Stimulated activated effector memory CD8-positive, alpha-beta T cell treated with anti-CD3 and anti-CD28 coated beads, Interleukin-12 subunit alpha, Interleukin-12 subunit beta, amount 100 ng/mL, for 72 hours (primary cell): ENCODE data around the gene MALL.
A peak's percentile ranks its signal among the peaks of the same experiment; 100 is the strongest.
"Not testable (repeated sequence)": the region's sequence is repeated elsewhere in the genome, so short reads cannot be mapped to it uniquely, and the experiment has no call there.

Experiments
- ATAC-seq: fragments of 150-1000 bp; cut with Tn5 transposase; 2 replicates; pipeline ENCODE4 v1.10.0; 2021
- DNase-seq, 2 donors: peaks; one replicate each; pipeline ENCODE4 v3.0.0; 2021 to 2022; ENCODE audit warnings: low spot score in 2 of 2
- H3K27ac Mint-ChIP-seq: one replicate; pipeline ENCODE4 v1.8.0; 2022; ENCODE audit warnings: mild to moderate bottlenecking, mixed read lengths
- H3K36me3 Mint-ChIP-seq: one replicate; pipeline ENCODE4 v1.8.0; 2022; ENCODE audit warnings: mild to moderate bottlenecking, mixed read lengths
- H3K4me1 Mint-ChIP-seq: one replicate; pipeline ENCODE4 v1.8.0; 2022; ENCODE audit warnings: mixed read lengths
- H3K4me3 Mint-ChIP-seq: one replicate; pipeline ENCODE4 v1.8.0; 2022; ENCODE audit warnings: mild to moderate bottlenecking, mixed read lengths
- H3K9me3 Mint-ChIP-seq: one replicate; pipeline ENCODE4 v1.8.0; 2022; ENCODE audit warnings: mixed read lengths

MALL gene

GRCh38 chr2:110052166-110052565 is 63.5 kb downstream of the MALL start:
- H3K4me1 Mint-ChIP-seq, H3K4me3 Mint-ChIP-seq, H3K36me3 Mint-ChIP-seq, H3K9me3 Mint-ChIP-seq, DNase-seq, ATAC-seq, H3K27ac Mint-ChIP-seq: not testable (repeated sequence)

- not testable (repeated sequence) for DNase-seq, H3K27ac Mint-ChIP-seq, H3K9me3 Mint-ChIP-seq, ATAC-seq, H3K36me3 Mint-ChIP-seq, H3K4me3 Mint-ChIP-seq, H3K4me1 Mint-ChIP-seq
These were observed 65.4 kb downstream of the MALL start for GRCh38 chr2:110050222-110050621.

DNA sequence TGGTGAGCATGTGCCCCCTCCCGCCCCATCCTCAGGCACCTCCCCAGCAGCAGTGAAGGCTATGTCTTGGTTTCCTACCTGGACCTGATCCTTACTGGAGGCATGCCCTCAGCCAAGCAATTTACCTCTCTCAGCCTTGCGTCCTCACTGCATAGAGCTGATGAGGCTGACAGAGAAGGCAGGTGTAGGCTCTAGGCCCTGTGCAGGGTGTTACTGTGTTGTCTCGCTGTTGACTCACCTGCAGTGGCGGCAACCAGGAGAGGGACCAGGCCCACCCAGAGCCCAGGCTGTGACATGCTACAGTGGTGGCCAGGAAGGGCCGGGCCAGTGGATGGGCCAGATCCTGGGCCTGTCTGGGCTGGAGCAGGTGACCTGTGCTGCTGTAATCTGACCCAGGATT is 65.9 kb downstream of the MALL start:
- not testable (repeated sequence) for H3K27ac Mint-ChIP-seq, ATAC-seq, H3K36me3 Mint-ChIP-seq, H3K4me1 Mint-ChIP-seq, H3K4me3 Mint-ChIP-seq, H3K9me3 Mint-ChIP-seq, DNase-seq

- ATAC-seq, result peak; percentile 22
- H3K36me3 Mint-ChIP-seq, H3K27ac Mint-ChIP-seq, H3K9me3 Mint-ChIP-seq, DNase-seq, H3K4me1 Mint-ChIP-seq, H3K4me3 Mint-ChIP-seq: not testable (repeated sequence)
These were observed 67.1 kb downstream of the MALL start for GRCh38 chr2:110048255-110049197.

DNA sequence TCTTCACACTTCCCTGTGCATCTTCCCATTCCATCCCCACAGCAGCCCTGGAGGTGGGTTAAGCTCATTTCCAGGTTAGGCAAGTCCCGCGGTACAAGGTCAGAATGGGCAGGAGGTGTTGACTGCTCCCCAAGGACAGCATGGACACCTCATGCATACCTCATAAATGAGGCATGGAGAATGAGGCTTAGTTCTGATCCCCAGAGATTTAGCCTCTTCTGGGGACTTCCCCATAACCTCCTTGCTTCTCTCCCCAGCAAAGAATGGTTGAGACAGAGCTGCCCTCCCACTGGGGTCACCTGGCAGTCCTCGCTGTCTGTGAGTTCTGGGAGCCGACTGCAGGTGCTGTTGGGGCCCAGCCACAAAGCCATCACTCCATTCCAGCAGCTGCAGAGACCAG is 68.4 kb downstream of the MALL start:
- not testable (repeated sequence) for H3K4me1 Mint-ChIP-seq, H3K36me3 Mint-ChIP-seq, ATAC-seq, H3K4me3 Mint-ChIP-seq, H3K9me3 Mint-ChIP-seq, DNase-seq, H3K27ac Mint-ChIP-seq

DNA sequence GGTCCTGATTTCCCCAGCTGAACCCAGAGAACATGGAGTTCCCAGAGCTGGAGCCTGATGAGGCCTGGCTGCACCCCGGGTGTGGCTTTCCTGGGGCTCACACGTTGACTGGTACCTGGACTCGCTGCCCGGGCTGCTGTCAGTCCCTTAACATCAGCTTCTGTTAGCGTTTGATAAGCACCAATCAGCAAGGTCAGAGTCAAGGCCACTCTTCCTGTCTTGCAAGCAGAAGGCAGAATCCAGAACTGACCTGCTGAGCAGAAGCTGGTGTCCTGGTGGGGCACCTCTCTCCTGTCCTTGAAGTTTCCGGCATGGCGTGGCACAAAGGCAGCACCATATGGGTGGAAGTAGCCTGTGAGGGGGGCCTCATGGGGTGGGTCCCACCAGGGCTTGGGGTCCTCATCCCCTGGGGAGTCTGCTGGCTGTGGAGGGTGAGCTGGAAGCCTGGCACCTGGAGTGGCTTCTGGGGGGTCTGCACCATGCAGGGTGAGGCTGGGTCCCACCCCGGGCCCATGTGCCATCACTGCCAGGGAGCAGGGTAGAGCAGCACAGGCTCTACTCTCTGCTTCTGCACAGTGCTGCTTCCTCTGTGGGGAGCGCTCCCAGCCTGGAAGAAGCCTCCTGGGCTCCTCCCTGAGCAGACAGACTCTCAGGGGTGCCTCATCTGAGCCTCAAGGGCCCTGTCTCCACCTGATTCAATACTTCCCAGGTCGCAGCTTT is 73.5 kb downstream of the MALL start:
- H3K9me3 Mint-ChIP-seq, DNase-seq, H3K4me1 Mint-ChIP-seq, H3K36me3 Mint-ChIP-seq, H3K4me3 Mint-ChIP-seq, H3K27ac Mint-ChIP-seq, ATAC-seq: not testable (repeated sequence)

DNA sequence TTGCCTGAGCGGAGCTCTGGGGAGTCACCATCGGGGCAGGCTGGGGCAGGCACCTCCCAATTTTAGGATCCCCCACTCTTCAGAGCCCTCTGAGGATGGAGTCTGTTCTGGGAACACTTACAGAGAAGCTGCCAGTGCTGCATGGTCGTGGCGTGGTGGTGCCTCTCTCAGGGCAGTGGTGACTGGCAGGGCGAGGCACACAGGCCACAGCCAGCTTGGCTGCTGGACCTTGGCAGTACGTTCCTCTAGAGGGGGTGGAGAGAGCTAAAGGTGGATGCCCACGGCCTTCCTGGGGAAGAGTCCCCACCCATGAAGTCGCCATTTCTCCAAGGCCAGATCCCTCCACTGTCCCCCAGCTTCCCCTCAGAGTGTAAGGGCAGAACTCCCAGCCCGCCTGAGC is 78.3 kb downstream of the MALL start:
- H3K36me3 Mint-ChIP-seq, H3K4me1 Mint-ChIP-seq, H3K4me3 Mint-ChIP-seq, H3K27ac Mint-ChIP-seq, DNase-seq, H3K9me3 Mint-ChIP-seq: not testable (repeated sequence)
- ATAC-seq, result peak; percentile 6

- H3K36me3 Mint-ChIP-seq, H3K4me1 Mint-ChIP-seq, H3K9me3 Mint-ChIP-seq, H3K4me3 Mint-ChIP-seq, ATAC-seq, H3K27ac Mint-ChIP-seq, DNase-seq: not testable (repeated sequence)
These were observed 80.2 kb downstream of the MALL start for GRCh38 chr2:110035384-110035783.

GRCh38 chr2:110034935-110035334 is 80.7 kb downstream of the MALL start:
- ATAC-seq, result peak; percentile 17
- H3K9me3 Mint-ChIP-seq, DNase-seq, H3K4me3 Mint-ChIP-seq, H3K36me3 Mint-ChIP-seq, H3K4me1 Mint-ChIP-seq, H3K27ac Mint-ChIP-seq: not testable (repeated sequence)
